GM19193 (cell line): ENCODE measurements around the gene SRRD.

ENCODE experiments used
- POLR2A ChIP-seq: IDR thresholded peaks from 4 replicates; pipeline ENCODE4 v1.6.1; 2011; ENCODE audit not compliant: insufficient read depth, insufficient read length; ENCODE audit errors: extremely low read depth

The SRRD gene

DNA sequence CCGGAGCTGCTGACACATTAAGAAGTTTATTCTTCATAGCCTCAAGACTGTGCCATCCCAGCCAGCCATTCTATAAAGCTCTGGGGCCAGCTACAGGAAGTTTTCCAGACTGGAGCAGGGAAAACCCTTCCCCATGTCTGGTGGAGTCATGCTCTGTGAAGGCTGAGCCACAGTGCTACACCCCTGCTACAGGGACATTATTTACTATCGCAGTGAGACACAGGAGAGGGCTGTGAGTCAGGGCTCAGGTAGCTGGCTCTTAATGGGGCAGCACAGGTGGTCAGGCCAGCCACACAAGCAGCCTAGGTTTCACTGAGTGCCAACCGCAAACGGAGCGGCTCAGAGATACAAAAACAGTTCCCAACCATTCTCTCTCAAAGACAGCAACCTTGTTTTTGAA is 12.2 kb upstream of the SRRD start:
- no peak for TF ChIP-seq POLR2A

DNA sequence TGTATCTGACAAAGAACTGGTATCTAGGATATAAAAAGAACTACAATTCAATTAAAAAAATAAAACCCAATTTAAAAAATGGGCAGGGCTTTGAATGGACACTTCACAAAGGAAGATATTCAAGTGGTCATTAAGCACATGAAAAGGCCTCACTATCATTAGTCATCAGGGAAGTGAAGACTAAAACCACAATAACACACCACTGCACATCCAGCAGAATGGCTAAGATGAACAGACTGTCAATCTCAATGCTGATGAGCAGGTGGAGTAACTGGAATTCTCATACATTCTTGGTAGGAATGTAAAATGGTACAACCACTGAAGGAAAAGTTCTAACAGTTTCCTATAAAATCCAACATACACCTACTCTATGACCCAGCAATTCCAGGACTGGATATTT is 9.0 kb upstream of the SRRD start:
- TF ChIP-seq POLR2A: no peak

DNA sequence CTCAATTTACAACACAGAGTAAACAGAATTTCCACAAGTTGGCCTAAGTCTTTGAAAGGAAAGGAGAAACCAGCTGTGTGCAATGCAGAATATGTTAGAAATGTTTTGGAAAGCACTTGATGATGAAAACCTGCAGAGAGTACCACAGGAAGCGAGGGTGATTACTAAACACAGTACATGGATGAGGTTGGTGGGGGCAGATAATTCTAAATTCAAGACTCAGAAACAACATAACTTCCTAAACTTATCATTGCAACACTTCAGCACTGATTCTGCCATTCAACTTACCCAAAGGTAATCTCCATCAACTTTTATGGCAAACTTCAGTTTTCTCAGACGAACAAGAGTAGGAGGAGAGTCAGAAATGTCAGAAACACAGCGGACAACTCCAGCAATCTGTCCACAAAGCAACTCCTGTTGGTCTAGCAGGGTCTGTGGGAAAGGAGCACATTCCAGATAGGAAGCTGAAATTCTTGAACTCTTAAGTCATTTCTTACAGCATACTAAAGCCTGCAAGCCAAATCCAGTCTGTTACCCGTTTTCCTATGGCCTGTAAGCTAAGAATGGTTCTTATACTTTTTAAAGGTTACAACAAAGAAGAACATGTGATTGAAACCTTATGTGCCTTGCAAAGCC is 6.9 kb upstream of the SRRD start:
- TF ChIP-seq POLR2A: no peak

GRCh38 chr22:26477341-26477731 is 6.3 kb upstream of the SRRD start:
- no peak for TF ChIP-seq POLR2A

- TF ChIP-seq POLR2A: no peak
These were observed 4.5 kb upstream of the SRRD start for GRCh38 chr22:26479043-26479791.

GRCh38 chr22:26479792-26480610 is 3.7 kb upstream of the SRRD start:
- no peak for TF ChIP-seq POLR2A

DNA sequence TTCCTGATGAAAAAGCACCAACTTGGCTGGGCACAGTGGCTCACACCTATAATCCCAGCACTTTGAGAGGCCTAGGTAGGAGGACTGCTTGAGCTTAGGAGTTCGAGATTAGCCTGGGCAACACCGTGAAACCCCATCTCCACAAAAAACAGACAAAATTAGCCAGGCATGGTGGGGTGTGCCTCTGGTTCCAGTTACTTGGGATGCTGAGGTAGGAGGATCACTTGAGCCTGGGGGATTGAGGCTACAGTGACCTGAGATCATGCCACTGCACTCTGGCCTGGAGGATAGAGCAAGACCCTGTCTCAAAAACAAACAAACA is 3.1 kb upstream of the SRRD start:
- no peak for TF ChIP-seq POLR2A

DNA sequence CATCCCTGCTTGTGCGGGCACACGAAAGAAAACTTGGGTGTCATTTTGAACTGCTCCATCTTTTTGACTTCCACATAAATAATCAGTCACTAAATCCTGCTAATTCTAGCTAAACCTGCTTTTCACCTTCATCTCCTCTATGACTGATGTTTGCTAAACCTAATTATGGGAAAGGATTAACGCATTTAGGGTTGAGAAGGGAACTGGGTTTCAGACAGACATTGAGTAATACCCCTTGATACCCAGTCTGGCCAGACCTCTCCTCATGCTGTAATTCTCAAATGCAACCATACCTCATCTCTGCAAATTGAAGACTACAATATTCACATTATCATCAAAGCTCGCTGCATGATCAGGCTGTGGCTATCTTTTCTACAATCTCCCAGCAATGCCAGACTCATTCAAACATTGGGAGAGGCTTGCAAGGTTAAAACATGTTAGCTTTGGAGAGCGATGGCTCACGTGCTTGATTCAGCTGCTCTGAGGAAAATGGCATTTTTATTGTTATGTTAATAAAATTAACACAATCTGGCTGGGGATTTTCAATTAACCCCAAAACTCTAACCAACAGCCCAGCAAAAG is 2.5 kb upstream of the SRRD start:
- no peak for TF ChIP-seq POLR2A

- no peak for TF ChIP-seq POLR2A
These were observed 2.0 kb upstream of the SRRD start for GRCh38 chr22:26481694-26482093.

GRCh38 chr22:26482161-26482560 is 1.5 kb upstream of the SRRD start:
- TF ChIP-seq POLR2A: no peak

DNA sequence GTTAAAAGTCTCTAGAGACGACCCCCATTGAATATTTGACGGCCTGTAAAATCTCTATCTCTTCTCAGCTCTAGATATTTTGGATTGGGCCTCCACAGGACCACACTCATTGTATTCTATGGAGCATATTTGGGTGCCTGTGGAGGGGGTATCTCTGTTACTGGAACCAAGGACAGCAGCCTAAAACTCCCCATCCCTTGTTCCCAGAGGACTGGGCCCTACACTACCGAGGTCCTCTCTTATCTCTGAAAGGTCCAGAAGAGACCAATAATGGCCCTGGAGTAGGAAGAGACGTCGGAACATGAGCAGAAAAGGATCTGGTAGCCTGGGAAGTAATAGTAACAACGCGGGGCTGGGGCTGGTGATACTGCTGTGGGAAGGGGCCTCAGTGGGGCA is 636 bp upstream of the SRRD start:
- no peak for TF ChIP-seq POLR2A

GRCh38 chr22:26484360-26484706 is 656 bp downstream of the SRRD start:
- TF ChIP-seq POLR2A: no peak

DNA sequence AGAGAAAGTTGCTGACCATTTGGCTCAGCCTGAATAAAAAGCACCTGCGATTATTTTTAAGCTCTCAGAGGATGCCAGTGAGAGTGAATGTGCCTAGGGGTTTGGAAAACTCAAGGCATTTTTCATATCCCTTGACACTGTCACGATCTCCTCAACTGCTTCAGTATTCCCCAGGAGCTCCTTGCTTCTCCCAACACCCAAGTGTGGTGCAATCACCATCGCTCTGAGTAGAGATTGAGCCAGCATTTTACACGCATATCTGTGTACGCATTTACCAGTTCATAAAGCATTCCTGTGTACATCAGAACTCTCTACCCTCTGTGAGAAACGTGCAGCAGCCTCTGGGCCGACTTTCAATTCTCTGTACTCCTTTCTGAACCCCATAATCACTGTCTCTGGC is 1.3 kb downstream of the SRRD start:
- TF ChIP-seq POLR2A: no peak

DNA sequence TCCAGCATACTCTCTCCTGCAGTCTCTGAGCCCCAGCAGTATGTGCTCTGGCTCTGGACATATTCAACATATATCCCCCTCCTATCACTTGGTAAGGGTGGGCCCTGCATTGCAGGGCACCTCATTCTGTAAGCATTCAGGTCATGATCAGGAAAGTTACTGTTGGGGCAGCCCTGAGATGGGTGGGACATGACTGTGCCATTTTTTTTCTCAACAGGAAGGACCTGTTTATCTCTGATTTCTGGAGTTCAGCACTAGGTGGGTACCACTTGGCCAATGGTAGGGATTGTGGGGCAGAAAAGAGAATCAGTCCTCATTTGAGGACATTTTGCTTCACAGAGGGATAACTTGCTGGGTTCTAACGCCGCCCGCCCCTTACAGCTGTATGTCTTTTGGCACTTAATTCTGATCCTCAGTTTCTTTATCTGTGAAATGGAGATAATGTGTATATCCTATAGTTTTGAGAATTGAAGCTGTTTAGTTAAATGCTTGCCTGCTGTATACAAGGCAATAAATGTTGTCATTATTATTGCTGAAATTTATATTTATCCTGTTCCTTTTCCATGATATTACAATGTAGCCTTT is 2.2 kb downstream of the SRRD start:
- TF ChIP-seq POLR2A: no peak

DNA sequence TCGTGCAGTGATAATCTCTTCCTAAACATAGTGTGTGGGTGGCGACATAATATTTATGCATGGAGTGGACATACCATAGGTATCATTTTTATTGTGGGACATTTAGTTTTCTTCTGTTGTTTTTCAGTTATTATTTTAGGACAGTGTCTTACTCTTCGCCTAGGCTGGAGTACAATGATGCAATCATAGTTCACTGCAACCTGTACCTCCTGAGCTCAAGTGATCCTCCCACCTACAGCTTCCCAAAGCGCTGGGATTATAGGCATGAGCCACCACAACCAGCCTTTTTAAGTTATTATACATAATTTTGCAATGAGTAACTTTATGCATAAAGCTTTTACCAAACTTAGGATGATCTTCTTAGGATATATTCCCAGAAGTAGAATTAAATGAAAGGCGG is 2.7 kb downstream of the SRRD start:
- no peak for TF ChIP-seq POLR2A

GRCh38 chr22:26487996-26488395 is 4.3 kb downstream of the SRRD start:
- TF ChIP-seq POLR2A: no peak

DNA sequence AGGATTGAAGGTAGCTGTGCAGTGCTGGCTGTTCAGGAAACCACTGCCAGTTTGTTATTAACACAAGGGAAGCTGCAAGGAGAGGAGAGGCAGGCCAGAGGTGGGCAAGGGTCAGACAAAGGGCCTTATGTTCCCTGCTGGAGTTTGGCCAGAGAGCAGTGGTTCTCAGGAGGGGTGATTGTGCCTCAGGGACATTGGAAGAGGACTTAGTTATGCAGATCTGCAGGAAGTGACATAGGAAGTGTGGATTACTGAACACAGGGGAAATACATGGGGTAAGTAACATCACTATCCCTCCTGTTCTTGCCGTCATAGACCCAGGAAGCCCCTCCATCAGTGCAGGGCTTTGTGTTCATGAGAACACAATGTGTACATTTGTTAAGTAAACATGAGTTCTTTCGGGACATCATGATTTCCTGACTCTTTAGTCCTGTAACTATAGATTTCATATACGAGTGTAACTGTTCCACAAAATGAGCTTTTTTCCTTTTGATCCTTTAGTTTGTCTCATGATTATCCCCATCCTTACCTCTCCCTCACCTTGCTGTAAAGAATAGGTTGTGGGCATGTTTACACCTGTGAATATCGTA is 5.9 kb downstream of the SRRD start:
- no peak for TF ChIP-seq POLR2A
